ENCODE data around the gene SLC39A11. TPM values are rescaled to one million over a fixed set of nuclear protein-coding genes. Genes with fewer than 3 reads are reported as not detected.

SLC39A11 gene
- total RNA-seq, 1 experiment from 2014 or later: 46.4 TPM

DNA sequence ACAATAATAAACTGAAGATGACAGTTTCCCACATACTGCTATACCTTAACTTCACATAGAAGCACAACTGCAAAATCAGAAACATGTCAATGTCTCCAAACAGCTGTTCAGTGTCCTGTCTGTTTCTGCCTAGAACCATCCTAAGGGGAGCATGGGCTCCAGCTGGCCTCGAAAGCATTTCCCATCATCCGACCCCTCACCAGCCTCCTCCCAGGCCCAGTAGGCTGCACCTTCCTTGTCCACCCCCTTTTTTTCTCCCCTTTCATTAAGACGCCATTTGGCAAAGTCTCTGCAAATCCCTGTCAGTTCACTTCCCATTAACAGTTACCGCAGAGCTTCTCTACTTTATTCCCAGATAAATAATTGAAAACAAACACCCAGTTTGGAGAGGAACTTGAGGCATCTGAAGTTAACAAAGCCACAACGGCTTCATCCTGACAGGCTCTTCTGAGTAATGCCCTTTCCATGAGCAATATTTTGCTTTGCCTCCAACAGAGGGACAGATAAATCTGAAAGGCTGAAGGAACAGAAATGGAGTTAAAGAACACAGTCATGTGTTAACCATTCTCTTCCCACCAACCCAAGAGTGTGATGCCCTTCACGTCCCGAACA is 65.3 kb downstream of the SLC39A11 start:
- Histone ChIP-seq H3K9ac (ENCODE audit: low read length) (no peak overlapping the region), H3K4me3 (replicated peaks in 1 of 2; ENCODE audit: low read depth in 1 of 2, low read length in 2 of 2) (no peak overlapping the region), H3K4me2 (ENCODE audit: low read length) (no peak overlapping the region), H3K36me3 (ENCODE audit: control insufficient read depth in 1 of 2, insufficient read depth in 2 of 2, low read length in 2 of 2) (peaks cover 0 to 13% of the 10 kb centered on the region in 2 experiments; a peak in 1 of 4 replicates), H4K20me1 (ENCODE audit: insufficient read depth) (no peaks in the 10 kb centered on the region), H3K27me3 (ENCODE audit: insufficient read depth, low read length) (no peaks in the 10 kb centered on the region), H3K79me2 (ENCODE audit: insufficient read depth, low read length) (no peaks in the 10 kb centered on the region), H3K27ac (ENCODE audit: low read depth, low read length) (no peak overlapping the region), H3K9me3 (ENCODE audit: control insufficient read depth in 1 of 2, insufficient read depth in 1 of 2, low read depth in 1 of 2, low read length in 2 of 2) (no peaks in the 10 kb centered on the region), H2AFZ (ENCODE audit: low read depth, low read length, poor library complexity, severe bottlenecking) (no peak overlapping the region), H3K9me2 (ENCODE audit: insufficient read depth) (no peaks in the 10 kb centered on the region), H3K4me1 (ENCODE audit: control insufficient read depth in 1 of 2, insufficient read depth in 2 of 2, low read length in 2 of 2) (peaks cover 0 to 6% of the 10 kb centered on the region in 2 experiments; a peak in 1 of 4 replicates)
- no peak for ATAC-seq
- RAD21 ChIA-PET (ENCODE audit: low non-redundant PET in 1 of 2, low total read pairs in 2 of 2, uncharacterized antibody in 2 of 2, unreplicated experiment in 2 of 2): no interaction called here
- intact Hi-C loops (cut with micrococcal nuclease): no loop called here
- CTCF ChIA-PET: no interaction called here
- POLR2A ChIA-PET: no interaction called here
- BruUV-seq (replicated peaks): no TSS peak
- no peak for DNase-seq (ENCODE audit: low read depth, low spot score)
- TF ChIP-seq CBX3 (IDR thresholded peaks at IDR 0.05; ENCODE audit: low read depth): no peak
- TF ChIP-seq EZH2 (IDR thresholded peaks at IDR 0.05): no peak
- TF ChIP-seq CEBPB (IDR thresholded peaks at IDR 0.05; ENCODE audit: low read depth): no peak
- TF ChIP-seq EGR1 (IDR thresholded peaks at IDR 0.05; ENCODE audit: low read depth): no peak
- no peak for TF ChIP-seq TCF7L2 (IDR thresholded peaks at IDR 0.05; ENCODE audit: borderline replicate concordance, extremely low read depth, insufficient read depth, insufficient read length)
- TF ChIP-seq, protein P1, sequence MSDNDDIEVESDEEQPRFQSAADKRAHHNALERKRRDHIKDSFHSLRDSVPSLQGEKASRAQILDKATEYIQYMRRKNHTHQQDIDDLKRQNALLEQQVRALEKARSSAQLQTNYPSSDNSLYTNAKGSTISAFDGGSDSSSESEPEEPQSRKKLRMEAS (IDR thresholded peaks at IDR 0.05): no peak
- no peak for TF ChIP-seq SP1 (IDR thresholded peaks at IDR 0.05; ENCODE audit: low read depth)
- TF ChIP-seq, protein P2, sequence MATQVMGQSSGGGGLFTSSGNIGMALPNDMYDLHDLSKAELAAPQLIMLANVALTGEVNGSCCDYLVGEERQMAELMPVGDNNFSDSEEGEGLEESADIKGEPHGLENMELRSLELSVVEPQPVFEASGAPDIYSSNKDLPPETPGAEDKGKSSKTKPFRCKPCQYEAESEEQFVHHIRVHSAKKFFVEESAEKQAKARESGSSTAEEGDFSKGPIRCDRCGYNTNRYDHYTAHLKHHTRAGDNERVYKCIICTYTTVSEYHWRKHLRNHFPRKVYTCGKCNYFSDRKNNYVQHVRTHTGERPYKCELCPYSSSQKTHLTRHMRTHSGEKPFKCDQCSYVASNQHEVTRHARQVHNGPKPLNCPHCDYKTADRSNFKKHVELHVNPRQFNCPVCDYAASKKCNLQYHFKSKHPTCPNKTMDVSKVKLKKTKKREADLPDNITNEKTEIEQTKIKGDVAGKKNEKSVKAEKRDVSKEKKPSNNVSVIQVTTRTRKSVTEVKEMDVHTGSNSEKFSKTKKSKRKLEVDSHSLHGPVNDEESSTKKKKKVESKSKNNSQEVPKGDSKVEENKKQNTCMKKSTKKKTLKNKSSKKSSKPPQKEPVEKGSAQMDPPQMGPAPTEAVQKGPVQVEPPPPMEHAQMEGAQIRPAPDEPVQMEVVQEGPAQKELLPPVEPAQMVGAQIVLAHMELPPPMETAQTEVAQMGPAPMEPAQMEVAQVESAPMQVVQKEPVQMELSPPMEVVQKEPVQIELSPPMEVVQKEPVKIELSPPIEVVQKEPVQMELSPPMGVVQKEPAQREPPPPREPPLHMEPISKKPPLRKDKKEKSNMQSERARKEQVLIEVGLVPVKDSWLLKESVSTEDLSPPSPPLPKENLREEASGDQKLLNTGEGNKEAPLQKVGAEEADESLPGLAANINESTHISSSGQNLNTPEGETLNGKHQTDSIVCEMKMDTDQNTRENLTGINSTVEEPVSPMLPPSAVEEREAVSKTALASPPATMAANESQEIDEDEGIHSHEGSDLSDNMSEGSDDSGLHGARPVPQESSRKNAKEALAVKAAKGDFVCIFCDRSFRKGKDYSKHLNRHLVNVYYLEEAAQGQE (IDR thresholded peaks at IDR 0.05; ENCODE audit: low read depth): no peak
- no peak for TF ChIP-seq EZH2phosphoT487 (IDR thresholded peaks at IDR 0.05; ENCODE audit: borderline replicate concordance)
- TF ChIP-seq ELF1 (IDR thresholded peaks at IDR 0.05; ENCODE audit: borderline replicate concordance, low read depth): no peak
- TF ChIP-seq SIN3A (IDR thresholded peaks at IDR 0.05; ENCODE audit: low read depth): no peak
- TF ChIP-seq, protein P3, sequence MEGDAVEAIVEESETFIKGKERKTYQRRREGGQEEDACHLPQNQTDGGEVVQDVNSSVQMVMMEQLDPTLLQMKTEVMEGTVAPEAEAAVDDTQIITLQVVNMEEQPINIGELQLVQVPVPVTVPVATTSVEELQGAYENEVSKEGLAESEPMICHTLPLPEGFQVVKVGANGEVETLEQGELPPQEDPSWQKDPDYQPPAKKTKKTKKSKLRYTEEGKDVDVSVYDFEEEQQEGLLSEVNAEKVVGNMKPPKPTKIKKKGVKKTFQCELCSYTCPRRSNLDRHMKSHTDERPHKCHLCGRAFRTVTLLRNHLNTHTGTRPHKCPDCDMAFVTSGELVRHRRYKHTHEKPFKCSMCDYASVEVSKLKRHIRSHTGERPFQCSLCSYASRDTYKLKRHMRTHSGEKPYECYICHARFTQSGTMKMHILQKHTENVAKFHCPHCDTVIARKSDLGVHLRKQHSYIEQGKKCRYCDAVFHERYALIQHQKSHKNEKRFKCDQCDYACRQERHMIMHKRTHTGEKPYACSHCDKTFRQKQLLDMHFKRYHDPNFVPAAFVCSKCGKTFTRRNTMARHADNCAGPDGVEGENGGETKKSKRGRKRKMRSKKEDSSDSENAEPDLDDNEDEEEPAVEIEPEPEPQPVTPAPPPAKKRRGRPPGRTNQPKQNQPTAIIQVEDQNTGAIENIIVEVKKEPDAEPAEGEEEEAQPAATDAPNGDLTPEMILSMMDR (IDR thresholded peaks at IDR 0.05 in 2 of 3, conservative IDR thresholded peaks at IDR 0.05 in 1 of 3; ENCODE audit: borderline replicate concordance in 1 of 3, insufficient read depth in 1 of 3, low read depth in 2 of 3, low read length in 2 of 3): no peak
- no peak for TF ChIP-seq RAD21 (IDR thresholded peaks at IDR 0.05; ENCODE audit: low read depth)
- TF ChIP-seq, protein P4, sequence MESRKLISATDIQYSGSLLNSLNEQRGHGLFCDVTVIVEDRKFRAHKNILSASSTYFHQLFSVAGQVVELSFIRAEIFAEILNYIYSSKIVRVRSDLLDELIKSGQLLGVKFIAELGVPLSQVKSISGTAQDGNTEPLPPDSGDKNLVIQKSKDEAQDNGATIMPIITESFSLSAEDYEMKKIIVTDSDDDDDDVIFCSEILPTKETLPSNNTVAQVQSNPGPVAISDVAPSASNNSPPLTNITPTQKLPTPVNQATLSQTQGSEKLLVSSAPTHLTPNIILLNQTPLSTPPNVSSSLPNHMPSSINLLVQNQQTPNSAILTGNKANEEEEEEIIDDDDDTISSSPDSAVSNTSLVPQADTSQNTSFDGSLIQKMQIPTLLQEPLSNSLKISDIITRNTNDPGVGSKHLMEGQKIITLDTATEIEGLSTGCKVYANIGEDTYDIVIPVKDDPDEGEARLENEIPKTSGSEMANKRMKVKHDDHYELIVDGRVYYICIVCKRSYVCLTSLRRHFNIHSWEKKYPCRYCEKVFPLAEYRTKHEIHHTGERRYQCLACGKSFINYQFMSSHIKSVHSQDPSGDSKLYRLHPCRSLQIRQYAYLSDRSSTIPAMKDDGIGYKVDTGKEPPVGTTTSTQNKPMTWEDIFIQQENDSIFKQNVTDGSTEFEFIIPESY (IDR thresholded peaks at IDR 0.05; ENCODE audit: extremely low read depth, insufficient replicate concordance, low read length): no peak
- TF ChIP-seq ZNF274 (IDR thresholded peaks at IDR 0.05; ENCODE audit: low read depth, low read length): no peak
- TF ChIP-seq, protein P5, sequence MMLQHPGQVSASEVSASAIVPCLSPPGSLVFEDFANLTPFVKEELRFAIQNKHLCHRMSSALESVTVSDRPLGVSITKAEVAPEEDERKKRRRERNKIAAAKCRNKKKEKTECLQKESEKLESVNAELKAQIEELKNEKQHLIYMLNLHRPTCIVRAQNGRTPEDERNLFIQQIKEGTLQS (IDR thresholded peaks at IDR 0.05): no peak
- no peak for TF ChIP-seq SRF (IDR thresholded peaks at IDR 0.05; ENCODE audit: low read depth)
